NCI-H524 treated with DMSO at 0.1 percent for 48 hours (cell line): ENCODE results near the gene KCNT2.
"Not testable (repeated sequence)": the region's sequence is repeated elsewhere in the genome, so short reads cannot be mapped to it uniquely, and the experiment has no call there.

Experiments used
- DNase-seq: peaks from one replicate; lab custom pipeline; 2025; lab: John Stamatoyannopoulos, UW

KCNT2 gene

DNA sequence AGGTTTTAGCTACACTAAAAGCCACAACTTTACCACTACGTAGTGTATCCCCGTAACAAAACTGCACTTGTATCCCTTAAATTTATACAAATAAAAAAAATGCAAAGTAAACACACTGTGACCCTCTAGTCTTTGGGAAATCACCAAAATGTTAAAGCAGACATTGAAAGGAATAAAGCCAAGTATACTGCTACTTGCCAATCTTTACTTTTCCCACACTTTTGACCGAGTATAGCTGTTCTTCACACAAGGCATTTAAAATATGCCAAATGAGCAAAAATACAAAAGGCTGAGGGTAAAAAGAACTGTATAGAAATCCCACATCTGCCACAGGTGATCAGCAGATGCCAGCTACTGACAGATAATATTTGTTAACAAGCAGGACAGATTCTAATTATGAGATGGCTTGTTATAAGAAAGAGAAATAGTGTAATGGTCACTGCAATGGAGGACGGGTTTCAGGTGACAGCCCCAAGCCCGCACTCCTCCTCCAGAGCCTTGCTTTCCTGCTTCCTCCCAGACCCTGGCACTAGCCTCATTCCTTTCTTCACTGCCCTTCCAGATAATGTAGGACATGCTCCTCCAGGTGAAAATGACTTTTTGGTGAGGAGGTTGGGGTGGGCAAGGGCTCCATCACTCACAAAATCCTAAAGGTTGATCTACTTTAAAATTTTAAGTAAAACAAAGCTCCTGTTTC is 18.1 kb downstream of the KCNT2 start:
- no peak for DNase-seq

DNA sequence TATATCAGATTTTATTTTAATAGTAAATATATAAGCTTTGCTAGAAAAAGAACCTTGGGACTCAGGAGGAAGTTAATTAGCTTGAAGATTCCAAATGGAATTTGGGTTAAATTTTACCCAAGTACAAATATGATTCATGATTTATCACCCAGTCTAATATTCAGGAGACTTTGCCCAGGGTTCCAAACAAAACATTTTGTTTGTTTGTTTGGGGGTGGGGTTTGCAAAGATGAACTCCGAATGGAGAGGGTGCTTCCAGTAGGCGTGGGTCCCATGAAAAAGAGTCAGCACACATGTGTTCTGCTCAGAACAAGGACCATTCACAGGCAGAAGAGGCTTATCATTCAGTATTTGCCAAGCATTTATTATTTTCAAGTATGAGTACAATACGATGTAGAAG is 23.5 kb downstream of the KCNT2 start:
- DNase-seq: no peak

DNA sequence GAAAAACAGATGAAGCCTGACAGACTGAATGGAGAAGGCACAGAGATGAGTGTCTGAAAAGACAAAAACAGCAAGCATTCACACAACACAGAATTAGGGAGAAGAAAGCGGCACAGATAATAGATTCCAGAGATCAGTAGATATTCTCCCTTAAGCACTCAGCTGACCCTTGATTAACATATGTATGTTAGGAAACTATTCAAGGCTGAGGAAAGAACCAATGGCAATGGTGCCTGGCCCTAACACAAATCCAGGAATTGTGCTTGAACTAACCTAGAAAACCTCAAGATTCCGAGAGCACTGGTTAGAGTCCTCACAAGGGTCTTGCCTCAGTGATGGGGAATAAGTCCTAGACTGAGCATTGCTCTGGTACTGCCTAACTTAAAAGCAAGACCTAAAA is 30.9 kb downstream of the KCNT2 start:
- DNase-seq: no peak

DNA sequence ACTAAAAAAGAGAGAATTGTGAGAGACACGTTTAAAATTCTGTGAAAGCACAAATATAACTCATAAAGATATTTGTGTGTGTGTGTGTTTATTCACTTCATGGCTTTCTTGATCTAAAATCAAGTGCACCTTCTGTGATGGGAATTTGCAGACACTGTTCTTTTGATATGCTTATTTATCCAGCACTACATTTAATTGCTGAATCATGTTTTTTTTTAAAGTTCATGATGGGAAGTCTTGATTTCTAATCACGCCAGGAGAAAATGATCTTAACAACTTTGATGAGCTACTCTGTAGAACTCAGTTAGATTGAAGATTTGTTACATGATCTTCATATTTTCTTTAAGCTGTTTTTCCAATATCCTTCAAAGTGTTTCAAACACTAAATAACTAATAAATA is 35.0 kb downstream of the KCNT2 start:
- no peak for DNase-seq

DNA sequence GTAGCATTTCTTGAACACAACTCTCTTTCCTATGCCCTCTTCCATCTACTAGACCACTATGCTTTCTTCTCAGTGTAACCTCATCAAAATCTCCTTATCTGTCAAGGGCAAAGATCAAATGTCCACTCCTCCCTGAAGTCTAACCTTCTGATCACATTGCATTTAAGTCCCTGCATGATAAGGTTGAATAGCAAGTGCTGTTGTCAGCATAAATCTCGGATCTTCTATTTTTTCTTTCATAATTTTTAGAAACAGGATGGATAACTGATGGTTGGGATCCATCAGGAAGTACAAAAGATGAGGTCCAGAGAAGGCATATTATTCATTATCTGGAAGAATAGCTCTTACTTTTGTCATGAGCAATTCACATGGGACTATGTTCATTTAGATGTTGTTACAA is 41.0 kb downstream of the KCNT2 start:
- no peak for DNase-seq

DNA sequence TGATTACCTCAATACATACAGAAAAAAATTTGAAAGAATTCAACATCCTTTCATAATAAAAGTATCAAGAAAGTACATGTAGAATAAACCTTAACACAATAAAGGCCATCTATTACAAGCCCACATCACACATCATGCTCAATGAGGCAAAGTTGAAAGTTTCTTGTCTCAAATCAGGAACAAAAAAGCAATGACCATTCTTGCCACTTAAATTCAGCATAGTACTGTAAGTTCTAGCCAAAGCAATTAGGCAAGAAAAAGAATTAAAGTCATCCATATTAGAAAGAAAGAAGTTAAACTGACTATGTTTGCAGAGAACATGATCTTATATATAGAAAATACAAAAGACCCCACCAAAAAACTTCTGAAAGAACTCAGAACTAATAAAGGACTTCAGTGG is 44.5 kb downstream of the KCNT2 start:
- no peak for DNase-seq

DNA sequence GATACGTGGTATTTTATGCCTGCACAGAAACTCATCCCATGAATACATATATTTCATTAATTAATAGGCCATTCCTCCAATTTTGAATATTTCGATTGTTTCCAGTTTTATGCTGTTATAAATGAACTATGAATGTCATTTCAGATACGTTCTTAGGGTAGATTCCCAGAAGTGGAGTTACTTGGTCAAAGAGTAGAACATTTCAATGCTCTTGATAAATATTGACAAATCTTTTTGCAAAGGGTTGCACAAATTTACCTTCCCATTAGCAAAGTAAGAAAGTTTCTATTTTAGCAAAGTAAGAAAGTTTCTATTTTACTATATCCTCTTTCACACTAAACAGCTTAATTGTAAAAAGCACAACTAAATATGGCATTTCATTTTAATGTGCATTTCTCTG is 48.9 kb downstream of the KCNT2 start:
- DNase-seq: no peak

DNA sequence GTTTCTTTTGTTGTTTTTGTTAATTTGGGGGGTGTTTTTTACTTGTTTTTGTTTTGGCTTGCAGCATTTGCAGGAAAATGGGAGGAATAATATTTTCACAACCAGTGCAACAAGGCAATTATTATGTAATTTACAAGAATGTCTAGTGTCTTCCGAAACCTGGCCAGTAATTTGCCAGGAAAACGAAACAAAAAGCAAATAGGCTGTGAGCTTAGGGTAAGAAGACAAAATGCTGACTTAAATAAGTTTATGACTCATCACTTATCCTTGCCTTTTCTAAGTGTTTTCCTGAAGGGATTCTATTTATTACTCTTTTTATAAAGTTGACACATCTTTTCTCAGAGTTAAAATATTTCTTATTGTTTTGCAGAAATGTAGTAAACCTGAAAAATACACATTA is 49.8 kb downstream of the KCNT2 start:
- no peak for DNase-seq

DNA sequence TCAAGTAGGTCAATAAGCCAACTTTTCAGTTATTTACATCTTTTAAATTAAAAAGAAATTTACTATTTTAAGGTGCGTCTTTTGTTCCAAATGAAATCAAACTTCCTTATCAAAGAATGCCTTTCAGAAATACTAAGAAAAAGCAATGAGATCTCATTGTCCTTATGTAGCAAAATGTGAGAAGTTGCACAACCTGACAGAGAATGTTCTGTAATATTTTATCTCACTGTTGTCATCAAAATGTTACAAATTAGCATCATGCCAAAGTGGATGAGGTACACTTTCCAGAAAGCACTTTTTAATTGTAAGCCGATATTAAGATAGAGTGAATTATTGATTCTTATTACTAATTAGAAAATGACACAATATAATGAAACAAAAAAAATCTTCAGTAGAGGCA is 50.4 kb downstream of the KCNT2 start:
- no peak for DNase-seq

DNA sequence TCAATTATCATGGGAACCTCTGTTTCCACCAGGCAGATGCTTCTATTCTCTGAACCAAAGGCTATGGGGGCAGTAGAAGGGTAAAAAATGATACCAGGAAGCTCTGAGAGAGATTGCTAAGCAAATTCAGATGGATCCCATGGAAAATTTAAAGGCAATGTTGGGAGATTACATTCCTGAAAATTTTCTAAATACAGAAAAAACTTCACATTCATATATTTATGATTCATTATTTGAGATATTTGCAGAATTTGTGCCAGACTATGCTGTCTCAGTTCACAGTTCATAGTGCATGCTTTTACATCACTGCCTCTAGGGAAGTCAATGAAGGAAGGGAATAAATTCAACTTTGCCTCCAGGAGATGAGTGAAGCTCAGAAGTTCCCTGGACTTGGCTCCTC is 57.5 kb downstream of the KCNT2 start:
- DNase-seq: no peak

DNA sequence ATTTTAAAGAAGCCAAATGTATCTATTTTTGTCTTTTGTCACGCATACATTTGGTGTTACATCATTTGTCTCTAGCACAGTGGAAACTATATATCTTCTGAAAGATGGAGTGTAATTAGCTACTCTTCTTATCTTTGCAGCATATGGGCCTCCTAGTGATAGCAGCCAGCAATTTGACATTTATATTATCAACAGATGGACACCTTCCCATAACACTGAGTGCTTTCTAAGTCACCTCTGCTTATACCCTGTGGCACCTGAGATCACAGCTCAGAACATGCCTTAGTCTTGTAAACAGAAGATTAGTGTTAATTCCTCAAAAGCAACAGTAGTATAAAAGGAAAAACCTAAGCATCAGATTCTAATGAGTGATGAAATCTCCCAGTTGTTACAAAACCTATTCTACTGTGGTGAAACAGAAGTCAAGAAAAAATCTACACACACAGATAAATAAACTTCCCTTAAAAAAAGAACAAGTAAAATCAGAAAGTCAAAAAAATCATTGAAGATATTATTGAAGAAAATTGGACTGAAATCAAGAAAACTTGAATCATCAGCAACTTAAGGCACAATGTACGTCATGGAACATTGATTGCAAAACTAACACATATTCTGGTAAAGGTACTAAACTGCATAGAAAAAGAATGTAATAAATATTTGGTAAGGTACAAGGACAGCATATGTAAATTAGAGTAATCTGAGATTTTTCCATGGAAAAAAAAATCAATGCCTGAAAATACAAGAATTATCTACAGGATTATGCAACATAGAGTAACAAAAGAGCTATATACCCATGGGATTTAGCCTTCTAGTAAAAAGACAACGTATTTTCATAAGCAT is 61.7 kb downstream of the KCNT2 start:
- peak; percentile 74 for DNase-seq

DNA sequence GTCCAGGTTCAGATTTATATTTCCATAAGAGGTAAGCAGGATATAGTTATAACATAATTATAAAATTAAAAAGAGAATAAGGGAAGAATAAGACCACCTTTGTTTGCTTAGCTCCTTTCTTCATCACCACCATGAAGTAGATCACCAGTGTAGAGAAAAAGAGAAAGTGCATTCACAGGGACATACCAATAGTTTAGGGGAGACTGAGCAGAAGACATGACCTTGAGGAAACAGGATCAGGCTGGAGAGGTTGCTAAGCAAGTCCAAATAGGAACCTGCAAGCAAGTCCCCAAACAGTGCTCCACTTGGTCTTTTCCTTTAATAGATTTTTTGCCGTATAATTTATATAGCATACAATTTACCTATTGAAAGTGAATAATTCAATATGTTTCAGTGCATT is 63.0 kb downstream of the KCNT2 start:
- DNase-seq: no peak

DNA sequence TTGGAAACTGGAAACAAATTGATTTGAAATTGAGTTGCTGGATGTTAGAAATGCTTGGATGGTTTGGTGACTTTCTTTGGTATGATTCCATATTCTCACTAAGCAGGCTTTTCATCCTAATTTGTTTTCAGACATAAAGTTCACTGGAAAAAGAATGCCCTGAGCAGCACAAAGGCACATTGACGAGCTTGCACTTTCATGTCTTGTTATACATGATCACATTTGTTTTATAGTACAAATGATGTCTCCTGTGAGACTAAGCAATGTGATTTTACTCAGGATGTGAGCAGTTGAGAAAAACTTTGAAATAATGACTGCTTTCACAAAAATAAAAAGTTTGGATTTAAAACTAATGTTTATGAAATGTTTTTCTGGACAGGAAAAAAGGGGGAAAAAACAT is 63.6 kb downstream of the KCNT2 start:
- no peak for DNase-seq

DNA sequence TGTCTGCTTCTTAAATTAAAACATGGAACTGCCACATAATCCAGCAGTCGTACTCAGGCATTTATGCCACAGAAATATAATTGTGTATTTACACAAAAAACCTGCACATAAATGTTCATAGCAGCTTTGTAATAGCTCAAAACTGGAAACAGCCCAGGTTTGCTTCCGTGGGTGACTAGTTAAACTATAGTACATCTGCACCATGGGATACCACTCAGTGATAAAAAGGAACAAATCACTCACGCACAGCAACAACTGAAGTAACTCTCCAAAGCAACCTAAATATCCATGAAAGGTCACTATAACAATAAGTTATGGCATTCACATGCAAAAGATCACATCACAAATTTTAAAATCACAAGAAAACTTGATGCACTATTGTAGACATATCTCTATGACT is 64.4 kb downstream of the KCNT2 start:
- no peak for DNase-seq

DNA sequence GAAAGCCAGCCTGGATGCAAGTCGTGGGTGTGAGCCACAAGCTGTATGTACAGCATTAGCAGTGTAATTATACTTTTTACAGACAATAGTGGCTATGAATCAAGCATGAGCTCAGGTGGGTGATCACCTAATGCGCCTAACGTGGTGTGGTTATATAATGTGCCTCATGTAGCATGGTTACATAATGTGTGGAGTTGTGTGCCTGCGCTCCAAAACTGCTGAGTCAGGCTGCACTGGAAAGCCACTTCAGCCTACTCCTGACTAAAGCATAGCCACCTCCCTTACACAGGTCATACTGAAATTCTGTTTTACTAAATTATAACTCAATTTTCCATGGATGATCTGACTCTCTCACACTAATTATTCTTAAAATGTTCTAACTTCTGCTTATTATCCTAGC is 69.8 kb downstream of the KCNT2 start:
- no peak for DNase-seq

DNA sequence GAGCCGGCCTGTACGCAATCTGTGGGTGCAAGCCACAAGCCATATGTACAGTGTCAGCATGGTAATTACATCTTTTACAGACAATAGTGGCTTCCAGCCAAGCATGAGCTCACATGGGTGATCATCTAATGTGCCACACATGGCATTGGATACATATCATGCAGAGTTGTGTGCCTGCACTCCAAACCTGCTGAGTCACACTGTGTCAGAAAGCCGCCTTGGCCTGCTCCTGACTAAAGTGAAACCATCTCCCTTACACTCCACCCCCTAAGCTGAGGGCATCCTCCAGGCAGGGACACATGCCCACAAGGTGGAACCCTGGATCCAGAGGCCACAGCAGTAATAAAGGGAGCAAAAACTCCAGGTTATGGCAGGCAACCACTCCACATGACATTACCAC is 72.5 kb downstream of the KCNT2 start:
- DNase-seq: no peak

DNA sequence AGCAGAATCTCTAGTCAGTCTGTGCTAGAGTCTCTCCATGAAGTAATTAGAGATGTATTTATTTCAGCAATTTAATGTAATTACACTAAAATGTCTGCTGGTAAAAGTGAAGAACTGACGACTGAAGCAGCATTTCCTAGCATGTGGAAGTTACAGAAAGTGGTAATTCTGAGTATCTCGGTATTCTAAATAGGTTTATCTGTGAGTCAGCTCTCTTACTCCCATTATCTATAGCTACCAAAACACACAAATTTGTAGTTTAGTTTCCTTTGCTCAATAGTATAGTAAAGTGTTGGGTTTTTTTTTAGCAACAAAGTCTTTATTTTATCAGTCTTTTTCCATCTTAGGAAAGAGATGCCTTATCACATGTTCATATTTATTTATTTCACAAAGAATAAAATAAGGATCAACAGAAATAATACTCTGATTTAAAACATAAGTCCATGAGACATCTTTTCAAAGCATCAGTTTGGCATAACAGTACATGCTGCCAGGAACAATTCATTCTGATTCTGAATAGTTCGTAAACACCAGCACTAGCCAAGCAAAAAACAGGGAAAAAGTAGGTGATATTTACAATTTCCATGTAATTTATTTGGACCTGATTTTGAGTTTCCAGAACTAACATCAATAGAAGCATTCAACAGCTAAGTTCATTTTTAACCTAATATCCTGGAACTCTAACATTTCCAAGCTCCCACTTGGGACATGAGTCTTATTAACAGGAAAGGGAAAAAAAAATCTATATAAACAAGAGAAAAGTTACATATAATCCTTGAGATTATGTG is 76.3 kb downstream of the KCNT2 start:
- DNase-seq: no peak

DNA sequence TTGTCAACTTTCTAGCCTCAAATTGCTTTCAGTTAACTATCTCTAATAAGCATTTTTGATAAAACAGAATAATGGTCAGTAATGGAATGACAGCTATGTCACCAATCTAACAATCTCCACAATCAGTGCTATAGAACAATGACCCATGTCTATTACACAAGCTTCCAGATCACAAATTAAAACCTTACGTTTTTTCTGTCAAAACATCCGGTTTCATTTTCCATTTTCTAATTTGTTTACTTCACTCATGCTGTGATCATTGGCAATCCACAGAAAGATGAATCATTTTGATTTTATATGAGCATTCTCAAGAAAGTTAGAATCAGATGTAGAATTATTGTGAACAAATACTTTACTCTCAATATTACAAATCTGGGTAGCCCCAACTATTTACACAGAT is 80.3 kb downstream of the KCNT2 start:
- DNase-seq: no peak

DNA sequence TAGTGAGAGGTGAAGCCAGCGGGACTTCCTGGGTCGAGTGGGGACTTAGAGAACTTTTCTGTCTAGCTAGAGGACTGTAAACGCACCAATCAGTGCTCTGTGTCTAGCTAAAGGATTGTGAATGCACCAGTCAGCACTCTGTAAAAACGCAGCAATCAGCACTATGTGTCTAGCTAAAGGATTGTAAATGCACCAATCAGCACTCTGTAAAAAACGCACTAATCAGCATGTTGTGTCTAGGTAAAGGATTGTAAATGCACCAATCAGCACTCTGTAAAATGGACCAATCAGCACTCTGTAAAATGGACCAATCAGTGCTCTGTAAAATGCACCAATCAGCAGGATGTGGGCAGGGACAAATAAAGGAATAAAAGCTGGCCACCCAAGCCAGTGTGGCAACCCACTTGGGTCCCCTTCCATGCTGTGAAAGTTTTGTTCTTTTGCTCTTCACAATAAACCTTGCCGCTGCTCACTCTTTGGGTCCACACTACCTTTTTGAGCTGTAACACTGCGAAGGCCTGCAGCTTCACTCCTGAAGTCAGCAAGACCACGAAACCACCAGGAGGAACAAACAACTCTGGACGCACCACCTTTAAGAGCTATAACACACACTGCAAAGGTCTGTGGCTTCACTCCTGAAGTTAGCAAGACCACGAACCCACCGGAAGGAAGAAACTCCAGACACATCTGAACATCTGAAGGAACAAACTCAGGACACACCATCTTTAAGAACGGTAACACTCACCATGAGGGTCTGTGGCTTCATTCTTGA is 85.5 kb downstream of the KCNT2 start:
- not testable (repeated sequence) for DNase-seq

DNA sequence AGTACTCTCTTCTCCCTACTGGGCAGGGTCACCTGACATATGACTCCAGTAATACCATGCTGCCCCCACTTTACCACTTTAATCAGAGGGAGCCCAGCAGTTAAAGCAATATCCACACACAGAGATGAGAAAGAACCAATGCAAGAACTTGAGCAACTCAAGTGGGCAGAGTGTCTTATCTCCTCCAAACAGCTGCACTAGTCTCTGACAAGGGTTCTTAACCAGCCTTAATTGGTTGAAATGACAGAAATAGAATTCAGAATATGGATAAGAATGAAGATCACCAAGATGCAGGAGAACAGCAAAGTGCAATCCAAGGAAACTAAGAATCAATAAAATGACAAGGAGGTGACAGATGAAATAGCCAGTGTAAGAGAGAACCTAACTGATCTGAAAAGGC is 91.0 kb downstream of the KCNT2 start:
- DNase-seq: no peak

DNA sequence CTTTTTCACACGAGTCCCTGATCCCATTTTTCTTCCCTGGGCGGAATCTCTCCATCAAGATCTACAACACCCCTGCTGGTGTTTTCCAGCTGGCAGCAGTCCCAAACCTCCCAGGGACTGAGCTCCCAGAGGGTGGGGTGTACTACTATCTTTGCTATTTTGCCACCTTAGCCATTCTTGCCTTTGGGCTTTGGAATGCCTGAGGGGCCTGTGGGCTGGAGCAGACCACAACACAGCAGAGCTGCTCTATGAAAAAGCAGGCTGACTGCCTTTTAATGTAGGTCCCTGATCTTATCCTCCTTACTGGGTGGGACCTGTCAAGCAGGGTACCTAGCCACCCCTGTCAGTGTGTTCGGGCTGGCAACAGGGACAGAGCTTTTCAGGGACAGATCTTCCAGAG is 91.9 kb downstream of the KCNT2 start:
- no peak for DNase-seq

DNA sequence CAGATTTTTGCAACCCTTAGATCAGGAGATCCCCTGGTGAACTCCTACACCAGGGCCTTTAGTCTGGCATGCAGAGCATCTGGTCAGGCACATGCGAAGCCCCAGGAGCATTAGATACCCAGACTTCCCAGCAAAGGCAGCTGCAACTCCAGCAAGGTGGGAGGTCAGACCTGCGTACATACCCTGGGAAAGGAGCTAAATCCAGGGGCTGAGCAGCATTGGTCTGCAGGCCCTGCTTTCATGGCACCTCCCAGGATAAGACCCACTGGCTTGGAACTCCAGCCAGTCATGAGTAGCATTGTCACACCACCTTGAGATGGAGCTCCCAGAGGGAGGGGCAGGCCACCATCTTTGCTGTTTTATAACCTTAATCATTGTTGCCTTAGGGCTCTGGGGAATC is 92.3 kb downstream of the KCNT2 start:
- no peak for DNase-seq
